T-helper 2 cell treated with Interferon-gamma antibody and Interleukin-4, amounts not matched to agents 100 ng/mL and 5 ng/mL, for 36 hours (primary cell): ENCODE results near the gene COL23A1. TPM values are rescaled to one million over a fixed set of nuclear protein-coding genes. Genes with fewer than 3 reads are reported as not detected.

Experiments used
- intact Hi-C: fragments of 100-400 bp; cut with micrococcal nuclease; formaldehyde crosslinking; loops from one replicate; pipeline ENCODE4 v1.15.1; 2023
- total RNA-seq: library from RNA; stranded (reverse); gene quantifications from 2 replicates; pipeline ENCODE4 v1.2.3, GENCODE V29; 2022

COL23A1 gene
- total RNA-seq, 1 donor from 2014 or later = 0.09 TPM

GRCh38 chr5:178289438-178289837 lies 300.8 kb downstream of the COL23A1 start:
- intact Hi-C loops = no loop called here

GRCh38 chr5:178288401-178289368 lies 301.5 kb downstream of the COL23A1 start:
- intact Hi-C loops = no loop called here

- intact Hi-C loops = no loop called here
Observed at GRCh38 chr5:178287791-178288105, 302.4 kb downstream of the COL23A1 start.

- intact Hi-C loops = no loop called here
Observed at GRCh38 chr5:178287091-178287790, 303.0 kb downstream of the COL23A1 start.

DNA sequence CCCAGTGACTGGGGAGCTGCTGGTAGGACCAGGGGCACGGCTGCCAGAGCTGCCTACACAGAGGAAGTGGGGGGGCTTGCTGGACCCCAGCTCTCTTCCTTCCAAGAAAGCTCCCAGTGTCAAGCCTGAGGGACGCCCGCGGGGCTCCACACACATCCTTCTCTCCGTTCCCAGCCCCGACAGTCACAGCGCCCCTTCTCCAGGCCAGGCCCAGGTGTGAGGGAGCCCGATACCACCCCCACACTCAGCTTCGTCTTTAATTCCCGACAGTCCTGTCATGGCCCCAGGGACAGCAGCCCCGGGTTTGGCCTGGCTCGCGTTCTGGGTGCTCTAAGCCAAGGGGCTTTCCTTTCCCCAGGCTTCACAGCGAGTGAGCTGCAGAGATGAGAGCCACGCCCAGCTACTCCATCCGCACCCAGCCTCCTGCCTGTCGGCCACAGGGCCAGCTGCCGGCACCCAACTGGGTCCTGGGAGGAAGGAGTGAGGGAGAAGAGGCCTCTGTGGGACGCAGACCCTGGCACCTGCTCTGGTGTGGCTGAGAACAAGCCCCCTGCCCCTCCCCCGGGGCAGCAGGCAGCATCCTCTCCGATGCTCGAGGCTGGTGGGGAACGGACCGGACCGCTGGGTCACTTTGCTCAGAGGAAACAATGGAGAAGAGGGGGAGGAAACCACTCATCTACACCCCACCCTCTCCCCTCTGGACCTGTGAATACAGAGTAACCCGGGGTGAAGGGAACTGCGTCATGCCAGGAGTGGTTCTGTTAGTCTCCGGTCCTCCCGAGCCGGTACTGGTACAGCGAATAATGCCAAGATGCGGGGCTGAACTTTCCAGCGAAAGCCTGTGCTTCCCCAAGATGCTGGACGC lies 303.7 kb downstream of the COL23A1 start:
- intact Hi-C loops = no loop called here

DNA sequence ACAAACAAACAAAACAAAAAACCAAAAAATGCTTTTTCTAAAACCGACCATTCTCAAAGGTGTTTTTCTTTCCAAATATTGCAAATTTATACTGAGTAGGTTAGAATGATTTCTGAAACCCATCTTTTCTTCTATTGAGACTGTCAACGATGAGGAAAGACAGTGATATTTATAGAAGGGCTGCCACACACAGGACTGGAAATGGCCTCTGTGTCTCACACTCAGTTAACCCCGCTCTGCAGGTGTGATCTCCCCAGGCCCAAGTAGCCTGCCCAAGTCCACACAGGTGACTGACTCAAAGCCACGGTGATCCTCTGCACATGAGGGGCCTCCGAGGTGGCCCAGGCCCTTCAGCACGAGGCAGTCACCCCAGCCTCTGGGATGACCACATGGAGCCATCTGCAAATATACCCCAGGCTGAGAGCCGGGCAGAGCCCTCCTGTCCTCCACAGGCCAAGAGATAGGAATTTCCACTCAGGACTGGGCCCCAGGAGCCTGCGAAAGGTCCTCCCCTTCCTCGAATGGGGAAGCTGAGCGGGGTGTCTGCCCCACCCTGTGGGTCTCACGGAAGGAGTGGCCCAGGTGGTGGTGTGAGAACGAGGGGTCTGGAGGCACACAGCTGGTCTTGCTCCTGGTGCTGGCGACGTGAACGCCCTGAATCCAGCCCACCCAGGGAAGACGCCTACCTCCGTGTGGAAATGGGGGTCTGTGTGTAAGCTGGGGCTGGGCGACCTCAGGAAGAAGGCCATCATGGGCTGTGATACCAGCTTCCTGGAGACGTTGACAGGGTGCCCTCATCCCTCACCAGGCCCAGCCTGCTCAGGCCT lies 304.6 kb downstream of the COL23A1 start:
- intact Hi-C loops = no loop called here

DNA sequence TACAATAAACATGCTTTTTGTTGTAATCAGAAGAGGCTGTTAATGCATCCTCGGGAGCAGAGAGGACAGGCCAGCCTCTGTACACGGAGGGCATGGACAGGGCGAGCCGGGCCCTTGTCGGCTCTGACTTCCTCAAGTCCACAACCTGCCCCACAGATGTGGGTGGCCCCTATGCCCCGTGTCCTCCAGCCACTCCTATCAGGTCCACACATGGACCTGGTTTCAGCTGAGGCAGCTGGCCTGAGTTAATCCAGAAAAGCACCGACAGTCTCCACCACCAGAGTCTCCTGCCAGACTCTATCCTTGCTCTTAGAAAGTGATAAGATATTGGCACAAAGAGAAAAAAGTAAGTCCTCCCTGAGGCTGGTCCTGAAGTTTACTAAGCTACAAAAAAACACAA lies 305.2 kb downstream of the COL23A1 start:
- intact Hi-C loops = loop anchor here (5.0 kb wide), 1 partner anchor 1207 kb away; no protein-coding TSS in a partner anchor

- intact Hi-C loops = loop anchor here (5.0 kb wide), 1 partner anchor 1208 kb away; no protein-coding TSS in a partner anchor
Observed at GRCh38 chr5:178284093-178284675, 306.0 kb downstream of the COL23A1 start.

DNA sequence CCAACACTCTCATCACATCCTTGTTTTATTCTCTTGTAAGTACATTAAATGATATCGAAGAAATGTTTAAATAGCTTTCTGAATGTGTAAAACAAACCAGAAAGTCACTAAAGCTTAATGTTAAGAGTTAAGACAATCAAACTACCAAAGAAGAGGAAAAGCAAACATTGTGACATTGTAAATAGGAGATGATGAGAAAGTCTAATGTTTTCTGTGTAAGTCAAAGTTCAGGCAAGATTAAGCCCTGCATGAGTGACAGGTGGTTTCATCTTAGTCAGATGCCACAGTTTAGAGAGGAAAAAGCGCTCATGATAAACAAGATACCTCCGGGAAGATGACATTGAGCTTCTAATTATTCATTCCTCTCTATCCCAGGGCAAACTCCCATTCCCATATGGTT lies 306.7 kb downstream of the COL23A1 start:
- intact Hi-C loops = loop anchor here (5.0 kb wide), 1 partner anchor 1209 kb away; no protein-coding TSS in a partner anchor

- intact Hi-C loops = loop anchor here (5.0 kb wide), 1 partner anchor 1210 kb away; no protein-coding TSS in a partner anchor
Observed at GRCh38 chr5:178282391-178282790, 307.8 kb downstream of the COL23A1 start.

DNA sequence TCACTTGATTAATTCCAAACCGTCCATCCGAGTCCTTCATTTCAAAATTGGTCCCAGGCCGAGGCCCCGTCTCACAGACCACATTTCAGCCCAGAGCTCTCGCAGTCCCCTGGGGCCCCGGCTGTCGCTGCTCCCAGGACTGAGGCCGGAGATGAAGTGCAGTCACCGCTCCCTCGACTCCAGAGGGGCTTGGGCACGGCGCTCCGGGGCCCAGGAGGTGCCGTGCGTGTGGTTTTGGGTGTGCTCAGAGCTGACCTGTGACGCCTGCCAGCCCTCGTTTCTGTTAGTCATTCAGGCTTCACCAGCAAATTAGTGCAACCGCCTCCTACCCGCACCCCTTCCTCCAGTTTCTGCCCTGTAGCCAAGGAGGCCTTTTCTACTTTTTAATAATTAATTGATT lies 308.9 kb downstream of the COL23A1 start:
- intact Hi-C loops = loop anchor here (5.0 kb wide), 1 partner anchor 1211 kb away; no protein-coding TSS in a partner anchor

- intact Hi-C loops = loop anchor here (5.0 kb wide), 1 partner anchor 1212 kb away; no protein-coding TSS in a partner anchor
Observed at GRCh38 chr5:178280631-178281030, 309.6 kb downstream of the COL23A1 start.

GRCh38 chr5:178279723-178280438 lies 310.3 kb downstream of the COL23A1 start:
- intact Hi-C loops = loop anchor here (5.0 kb wide), 1 partner anchor 1212 kb away; no protein-coding TSS in a partner anchor

- intact Hi-C loops = no loop called here
Observed at GRCh38 chr5:178279026-178279722, 311.0 kb downstream of the COL23A1 start.

GRCh38 chr5:178278358-178279023 lies 311.7 kb downstream of the COL23A1 start:
- intact Hi-C loops = no loop called here

DNA sequence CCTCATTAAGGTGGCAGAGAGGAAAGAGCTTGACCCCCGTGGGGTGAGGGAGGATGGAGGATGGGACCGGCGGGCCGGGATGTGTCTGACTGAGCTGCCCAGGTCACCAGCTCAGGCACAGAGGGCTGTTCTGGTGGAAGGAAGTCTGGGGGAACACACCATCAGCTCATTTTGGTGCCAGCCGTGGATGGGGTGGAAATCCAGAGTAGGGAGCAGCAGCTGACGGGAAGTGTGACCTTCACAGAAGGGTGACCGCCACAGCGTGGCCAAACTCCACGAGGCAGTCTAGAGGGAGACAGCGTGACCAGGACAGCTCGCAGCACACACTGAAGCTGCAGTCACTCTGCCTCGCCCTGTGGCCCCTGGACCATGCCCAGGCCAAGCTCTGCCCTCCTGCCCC lies 312.3 kb downstream of the COL23A1 start:
- intact Hi-C loops = no loop called here

DNA sequence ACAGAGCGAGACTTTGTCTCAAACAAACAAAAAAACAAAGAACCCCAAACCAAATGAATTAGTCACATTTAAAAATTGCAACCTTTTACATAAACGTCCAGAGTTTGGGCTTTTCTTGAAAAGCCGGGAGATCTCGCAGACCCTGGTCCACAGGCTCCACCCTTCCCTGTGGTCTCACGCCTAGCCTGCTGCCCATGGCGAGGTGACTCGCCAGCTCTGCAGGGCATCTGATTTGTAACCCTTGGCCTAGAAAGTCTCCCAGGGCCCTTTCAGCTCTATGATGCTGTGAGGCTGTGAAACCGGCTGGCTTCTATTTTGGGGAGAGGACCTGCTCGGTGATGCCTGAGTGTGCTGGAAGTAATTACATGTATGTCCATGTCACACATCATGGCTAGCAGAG lies 312.8 kb downstream of the COL23A1 start:
- intact Hi-C loops = no loop called here
